Gastrocnemius medialis (tissue), 4 donors: Measurements from ENCODE around the gene FLNC. TPM values are rescaled to one million over a fixed set of nuclear protein-coding genes. Genes with fewer than 3 reads are reported as not detected.
A peak's percentile ranks its signal among the peaks of the same experiment; 100 is the strongest.

Experiments used
- ATAC-seq, 2 donors: fragments of 150-250 bp; one replicate each; pipeline ENCODE4 v1.9.1; 2016
- DNase-seq, 2 donors: peaks; one replicate each; pipeline ENCODE4 v3.0.0-alpha.2; 2019
- H3K27ac ChIP-seq, 4 donors: fragments of 200-600 bp; sonication (generic); 1 replicate in 1 of 4; 2 replicates in 3 of 4; pipeline ENCODE4 v1.5.1; 2016 to 2018; ENCODE audit warnings: mild to moderate bottlenecking in 2 of 4, moderate library complexity in 1 of 4
- H3K27me3 ChIP-seq, 3 donors: fragments of 200-600 bp; sonication (generic) in 2 of 3; 1 replicate in 1 of 3; 2 replicates in 2 of 3; pipeline versions ENCODE4 v1.5.1 to v1.6.0; 2016 to 2019; ENCODE audit warnings: mild to moderate bottlenecking in 1 of 3, moderate library complexity in 1 of 3
- H3K36me3 ChIP-seq, 2 donors: fragments of 200-600 bp; sonication (generic) in 1 of 2; one replicate each; pipeline ENCODE4 v1.5.1; 2017 to 2018
- H3K4me1 ChIP-seq, 2 donors: fragments of 200-600 bp; sonication (generic) in 1 of 2; one replicate each; pipeline ENCODE4 v1.5.1; 2016 to 2017; ENCODE audit warnings: mild to moderate bottlenecking in 2 of 2
- H3K4me3 ChIP-seq, 4 donors: fragments of 200-600 bp; sonication (generic) in 3 of 4; 1 replicate in 1 of 4; 2 replicates in 3 of 4; pipeline ENCODE4 v1.5.1; 2016 to 2019; ENCODE audit warnings: mild to moderate bottlenecking in 2 of 4
- H3K9me3 ChIP-seq, 3 donors: fragments of 200-600 bp; sonication (generic) in 2 of 3; 1 replicate in 1 of 3; 2 replicates in 2 of 3; pipeline ENCODE4 v1.5.1; 2016 to 2019
- POLR2A ChIP-seq, 2 donors: fragments of 450-650 bp; IDR thresholded peaks; one replicate each; pipeline ENCODE4 v1.6.1; 2017; ENCODE audit warnings: antibody characterized with exemption in 2 of 2, mild to moderate bottlenecking in 2 of 2, moderate library complexity in 2 of 2
- in situ Hi-C, 4 donors: fragments of 200-750 bp; cut with MboI; loops; one replicate each; pipeline versions ENCODE4 v1.15.0 to v1.8.0; 2017; ENCODE audit warnings: low sequenced_read_pairs in 4 of 4
- intact Hi-C: fragments of 100-400 bp; cut with DNase I; formaldehyde crosslinking; loops from one replicate; pipeline ENCODE4 v1.15.1; 2023; ENCODE audit warnings: low total_unique reads
- total RNA-seq, 4 donors: library from RNA; depleted of rRNA; stranded (reverse); fragments of >200 nt; gene quantifications; one replicate each; pipeline versions ENCODE4 v1.1.0 to v1.2.3, GENCODE V29; 2016
- TF ChIP-seq, protein P1 (sequence below), 5 experiments: fragments of 450-650 bp in 3 of 5; fragments of 200-600 bp in 2 of 5; sonication (generic) in 2 of 5; IDR thresholded peaks in 4 of 5; conservative IDR thresholded peaks in 1 of 5; 1 replicate in 4 of 5; 2 replicates in 1 of 5; pipeline ENCODE4 v1.5.1; 2016 to 2019; ENCODE audit warnings: antibody characterized with exemption in 5 of 5, mild to moderate bottlenecking in 3 of 5, moderate library complexity in 3 of 5

The FLNC gene
- total RNA-seq, 4 donors from 2014 or later, result 1,071 to 4,398 (median 2,381) TPM

DNA sequence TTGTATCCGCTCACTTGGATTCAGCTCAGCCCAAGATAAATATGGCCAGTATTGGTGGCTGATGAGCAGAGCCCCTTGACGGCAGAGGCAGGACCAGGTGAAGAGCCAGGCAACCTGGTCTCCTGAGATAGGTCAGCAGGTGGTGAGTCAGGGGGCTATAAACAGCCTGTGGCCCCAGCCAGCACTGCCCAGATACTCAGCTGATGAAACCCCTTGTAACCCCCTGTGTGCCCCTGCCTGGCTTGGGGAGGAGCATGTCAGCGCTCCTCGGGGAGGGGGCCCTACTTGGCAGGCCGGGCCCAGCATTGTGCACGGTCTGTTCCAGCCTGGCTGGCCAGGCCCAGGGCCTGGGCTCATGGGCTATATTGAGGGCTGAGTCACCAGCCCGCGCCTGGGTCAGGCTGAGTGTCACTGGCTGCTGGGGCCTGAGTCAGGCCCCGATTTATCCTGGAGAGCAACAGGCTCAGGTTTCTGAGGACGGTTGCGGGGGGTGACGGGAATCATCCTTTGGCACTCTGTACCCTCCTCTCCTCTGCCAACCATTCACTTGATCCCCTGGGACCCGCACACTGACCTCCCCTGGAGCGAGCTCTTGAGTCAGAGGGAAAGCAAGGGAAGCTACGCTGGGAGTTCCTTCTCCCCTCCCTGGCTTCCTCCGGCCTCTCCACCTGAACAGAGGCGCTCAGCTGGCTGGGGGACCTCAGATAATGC, 2.8 kb upstream of the FLNC start:
- no peaks in the 10 kb centered on the region for H3K9me3 ChIP-seq
- peak overlapping the region; percentile 92 to 99 (median 98) for H3K27ac ChIP-seq
- H3K36me3 ChIP-seq, result no peaks in the 10 kb centered on the region
- ATAC-seq, result peak; percentile 48 to 55
- H3K27me3 ChIP-seq, result no peaks in the 10 kb centered on the region
- H3K4me1 ChIP-seq, result peaks cover 31 to 60% of the 10 kb centered on the region in 2 donors
- TF ChIP-seq, protein P1, sequence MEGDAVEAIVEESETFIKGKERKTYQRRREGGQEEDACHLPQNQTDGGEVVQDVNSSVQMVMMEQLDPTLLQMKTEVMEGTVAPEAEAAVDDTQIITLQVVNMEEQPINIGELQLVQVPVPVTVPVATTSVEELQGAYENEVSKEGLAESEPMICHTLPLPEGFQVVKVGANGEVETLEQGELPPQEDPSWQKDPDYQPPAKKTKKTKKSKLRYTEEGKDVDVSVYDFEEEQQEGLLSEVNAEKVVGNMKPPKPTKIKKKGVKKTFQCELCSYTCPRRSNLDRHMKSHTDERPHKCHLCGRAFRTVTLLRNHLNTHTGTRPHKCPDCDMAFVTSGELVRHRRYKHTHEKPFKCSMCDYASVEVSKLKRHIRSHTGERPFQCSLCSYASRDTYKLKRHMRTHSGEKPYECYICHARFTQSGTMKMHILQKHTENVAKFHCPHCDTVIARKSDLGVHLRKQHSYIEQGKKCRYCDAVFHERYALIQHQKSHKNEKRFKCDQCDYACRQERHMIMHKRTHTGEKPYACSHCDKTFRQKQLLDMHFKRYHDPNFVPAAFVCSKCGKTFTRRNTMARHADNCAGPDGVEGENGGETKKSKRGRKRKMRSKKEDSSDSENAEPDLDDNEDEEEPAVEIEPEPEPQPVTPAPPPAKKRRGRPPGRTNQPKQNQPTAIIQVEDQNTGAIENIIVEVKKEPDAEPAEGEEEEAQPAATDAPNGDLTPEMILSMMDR (IDR thresholded peaks at IDR 0.05 in 4 of 5, conservative IDR thresholded peaks at IDR 0.05 in 1 of 5), result no peak
- TF ChIP-seq POLR2A (IDR thresholded peaks at IDR 0.05), result peak; percentile 66
- intact Hi-C loops, result no loop called here
- in situ Hi-C loops, result no loop called here
- H3K4me3 ChIP-seq, result peak overlapping the region; percentile 24 to 61 (median 43)
- peak; percentile 92 to 98 for DNase-seq

DNA sequence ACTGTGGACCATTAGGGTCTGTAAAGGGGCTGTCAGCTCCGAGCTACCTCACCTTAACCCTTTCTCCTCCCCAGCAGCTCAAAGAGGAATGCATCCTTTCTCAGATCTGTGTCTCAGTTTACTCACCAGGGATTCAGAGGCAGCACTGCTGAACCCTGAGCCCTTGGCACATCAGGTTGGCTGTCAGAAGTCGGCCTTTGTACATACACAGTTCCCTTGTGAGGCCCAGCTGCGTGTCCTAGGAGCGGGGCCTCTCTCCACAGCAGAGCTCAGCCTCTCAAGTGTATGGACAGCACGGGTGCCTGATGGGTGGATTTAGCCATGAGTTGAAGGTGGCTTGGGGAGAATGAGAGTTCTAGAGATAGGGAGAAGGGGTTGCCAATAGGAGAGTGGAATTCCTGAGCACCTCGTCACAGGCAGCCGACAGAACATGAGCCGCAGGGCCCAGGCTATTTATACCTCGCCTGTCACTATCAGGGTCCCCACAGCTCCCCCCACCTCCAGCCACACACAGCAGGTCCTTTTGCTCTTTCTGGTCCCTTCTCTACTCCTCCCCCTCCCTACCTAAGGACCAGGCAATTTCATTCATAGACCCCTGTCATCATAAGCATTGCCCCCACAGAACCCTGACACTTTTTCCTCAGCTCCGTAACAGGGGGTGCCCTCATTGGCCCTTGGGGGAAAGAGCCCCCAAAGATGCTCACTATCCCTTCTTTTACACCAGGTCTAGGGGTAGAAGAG, 2.1 kb upstream of the FLNC start:
- ATAC-seq (peak; percentile 32 to 46), DNase-seq (peak; percentile 87 to 95)
- intact Hi-C loops (no loop called here), in situ Hi-C loops (no loop called here)
- peak overlapping the region; percentile 24 to 61 (median 43) for H3K4me3 ChIP-seq
- H3K27me3 ChIP-seq, result no peaks in the 10 kb centered on the region
- TF ChIP-seq, protein P1 (IDR thresholded peaks at IDR 0.05 in 4 of 5, conservative IDR thresholded peaks at IDR 0.05 in 1 of 5), result no peak
- TF ChIP-seq POLR2A (IDR thresholded peaks at IDR 0.05), result peak; percentile 69 to 77
- peaks cover 39 to 66% of the 10 kb centered on the region in 2 donors for H3K4me1 ChIP-seq
- H3K36me3 ChIP-seq, result no peaks in the 10 kb centered on the region
- H3K9me3 ChIP-seq, result no peaks in the 10 kb centered on the region
- peak overlapping the region; percentile 92 to 99 (median 98) for H3K27ac ChIP-seq

DNA sequence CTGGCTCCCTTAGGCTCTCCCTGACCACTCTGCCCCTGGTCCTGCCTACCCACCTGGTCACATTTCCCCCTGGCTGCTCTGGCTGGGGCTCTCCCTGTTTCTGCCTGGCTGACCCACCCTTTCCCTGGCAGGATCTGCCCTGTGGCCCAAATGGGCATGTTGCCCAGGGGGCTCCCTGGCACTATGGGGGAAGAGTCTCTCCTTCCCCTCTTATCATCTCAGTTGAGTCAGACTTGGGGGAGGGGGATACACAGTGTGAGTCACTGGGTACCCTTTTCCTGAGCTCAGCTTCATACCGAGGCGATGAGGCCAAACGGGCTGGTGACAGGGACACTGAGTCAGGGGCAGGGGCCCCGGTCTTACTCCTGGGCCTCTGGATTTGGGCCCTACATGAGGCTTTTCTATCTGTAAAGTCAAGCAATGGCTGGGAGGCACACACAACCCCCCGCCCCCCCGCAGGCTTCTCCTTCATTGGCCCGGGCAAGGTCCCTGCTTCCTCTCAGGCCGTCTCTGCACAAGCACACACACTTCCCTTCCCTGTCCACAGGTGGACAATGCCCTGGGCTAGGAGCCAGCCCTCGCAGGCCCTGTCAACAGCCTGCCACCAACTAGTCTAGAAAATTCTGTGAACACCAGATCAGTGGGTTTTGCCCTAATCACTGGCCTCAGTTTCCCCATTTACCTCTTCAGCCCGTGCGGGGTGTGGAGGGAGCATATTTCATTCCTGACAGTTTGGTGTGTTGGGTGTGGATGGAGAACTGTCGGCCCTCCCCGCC, 627 bp upstream of the FLNC start:
- peak overlapping the region; percentile 92 to 99 (median 98) for H3K27ac ChIP-seq
- peak in 1 of 2 donors; percentile 78 for DNase-seq
- ATAC-seq, result no peak
- H3K36me3 ChIP-seq, result peaks cover 0 to 4% of the 10 kb centered on the region in 2 donors
- peak overlapping the region; percentile 51 to 88 (median 67) for H3K4me3 ChIP-seq
- no peaks in the 10 kb centered on the region for H3K9me3 ChIP-seq
- in situ Hi-C loops, result no loop called here
- no peak for TF ChIP-seq POLR2A (IDR thresholded peaks at IDR 0.05)
- TF ChIP-seq, protein P1 (IDR thresholded peaks at IDR 0.05 in 4 of 5, conservative IDR thresholded peaks at IDR 0.05 in 1 of 5), result no peak
- intact Hi-C loops, result loop anchor here (2.0 to 5.0 kb wide), 2 partner anchors 33 to 92 kb away; partner anchors contain the start of genes ATP6V1F and CALU
- H3K4me1 ChIP-seq, result peaks cover 51 to 72% of the 10 kb centered on the region in 2 donors
- no peaks in the 10 kb centered on the region for H3K27me3 ChIP-seq

DNA sequence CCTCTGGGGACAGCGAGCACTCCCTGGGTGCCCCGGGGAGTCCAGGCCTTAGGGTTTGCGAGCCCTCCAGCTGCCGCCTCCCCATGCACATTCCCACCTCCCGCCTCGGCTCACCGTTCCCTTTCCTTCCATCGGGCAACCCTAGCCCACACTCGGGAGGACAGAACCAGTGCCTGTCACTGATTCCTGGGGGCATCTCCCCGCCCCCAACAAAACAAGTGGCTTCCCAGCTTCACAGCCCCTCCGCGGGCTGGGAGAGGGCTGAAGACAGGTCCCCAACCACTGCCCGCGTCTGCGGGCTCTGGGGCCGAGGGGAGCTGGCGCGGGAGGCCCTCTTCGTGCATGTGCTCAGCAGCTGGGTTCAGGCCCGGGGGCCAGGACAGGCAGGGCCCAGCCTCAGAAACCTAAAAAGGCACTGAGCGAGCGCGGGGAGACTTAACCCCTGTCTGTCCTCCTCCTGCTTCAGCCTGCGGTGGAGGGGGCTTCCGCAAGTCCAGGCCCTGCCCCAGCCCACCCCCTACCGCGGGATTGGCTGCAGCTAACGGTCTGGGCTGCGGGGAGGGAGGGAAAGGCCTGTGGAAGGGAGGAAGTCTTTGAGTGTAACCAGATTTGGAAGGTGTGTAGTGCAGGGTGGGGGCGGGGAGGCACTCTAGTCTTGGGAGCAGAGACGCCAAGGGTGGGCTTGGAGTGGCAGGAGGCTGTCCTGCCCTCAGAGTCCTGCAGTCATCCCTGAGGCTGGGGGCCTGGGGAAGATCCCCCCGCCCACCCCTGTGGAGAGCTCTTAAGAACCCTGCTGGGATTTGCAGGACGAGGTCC, 1.2 kb downstream of the FLNC start:
- no peak for ATAC-seq
- Histone ChIP-seq H3K4me1 (peaks cover 60 to 82% of the 10 kb centered on the region in 2 donors), H3K9me3 (no peaks in the 10 kb centered on the region)

More for the DNA sequence above, 1.2 kb downstream of the FLNC start:
- Histone ChIP-seq H3K4me3 (peak overlapping the region; percentile 69 to 92 (median 84)), H3K27ac (peak overlapping the region; percentile 92 to 99 (median 98)), H3K27me3 (no peaks in the 10 kb centered on the region), H3K36me3 (peaks cover 0 to 21% of the 10 kb centered on the region in 2 donors)
- intact Hi-C loops, result loop anchor here (2.0 to 5.0 kb wide), 2 partner anchors 31 to 94 kb away; partner anchors contain the start of genes ATP6V1F and CALU
- TF ChIP-seq, protein P1 (IDR thresholded peaks at IDR 0.05 in 4 of 5, conservative IDR thresholded peaks at IDR 0.05 in 1 of 5), result no peak
- no peak for TF ChIP-seq POLR2A (IDR thresholded peaks at IDR 0.05)
- in situ Hi-C loops, result no loop called here
- DNase-seq, result peak in 1 of 2 donors; percentile 70
